Endothelial cell of umbilical vein (primary cell): Measurements from ENCODE around the gene ACOT7. TPM values are rescaled to one million over a fixed set of nuclear protein-coding genes. Genes with fewer than 3 reads are reported as not detected.

Source experiments
- BruUV-seq: library from RNA; stranded (reverse); fragments of 400-500 nt; replicated peaks from 2 replicates; lab custom pipeline; 2021; lab: Mats Ljungman, UMichigan
- CTCF ChIA-PET: fragments of 300-600, 350-600 bp; sonication (Branson Sonifier 250); formaldehyde crosslinking; loops from one replicate; lab custom pipeline; 2021; ENCODE audit warnings: antibody characterized with exemption, inconsistent platforms; lab: Charles Lee
- POLR2A ChIA-PET: fragments of 300-600, 350-600 bp; sonication (Branson Sonifier 250); formaldehyde crosslinking; loops from one replicate; lab custom pipeline; 2021; ENCODE audit warnings: antibody characterized with exemption, inconsistent platforms; lab: Charles Lee
- DNase-seq: peaks from one replicate; pipeline ENCODE4 v3.0.0-alpha.2; 2011; ENCODE audit warnings: low read depth, low spot score
- FAIRE-seq: peaks from 2 replicates; lab custom pipeline; 2011; peaks lifted over from hg19 to GRCh38; lab: Jason Lieb, UNC
- H2AFZ ChIP-seq: 2 replicates; pipeline ENCODE4 v1.6.0; 2012; ENCODE audit warnings: low read depth, low read length, control low read depth, inconsistent platforms
- H3K27ac ChIP-seq: 2 replicates; pipeline ENCODE4 v1.5.1; 2011; ENCODE audit warnings: low read depth, mild to moderate bottlenecking, control low read depth, low read length, moderate library complexity; ENCODE audit not compliant: insufficient read depth
- H3K27me3 ChIP-seq, 2 experiments: 2 replicates each; pipeline versions ENCODE4 v1.6.0 to v1.6.1; 2011; ENCODE audit warnings: low read length in 2 of 2, mixed read lengths in 1 of 2; ENCODE audit not compliant: control insufficient read depth in 2 of 2, insufficient read depth in 2 of 2
- H3K36me3 ChIP-seq, 2 experiments: 2 replicates in 1 of 2; 3 replicates in 1 of 2; pipeline ENCODE4 v1.5.1; 2011; ENCODE audit warnings: low read length in 2 of 2, mild to moderate bottlenecking in 1 of 2, moderate library complexity in 1 of 2; ENCODE audit not compliant: control insufficient read depth in 2 of 2, insufficient read depth in 2 of 2; ENCODE audit errors: extremely low read depth in 1 of 2
- H3K4me1 ChIP-seq: 3 replicates; pipeline ENCODE4 v1.5.1; 2011; ENCODE audit warnings: mild to moderate bottlenecking, low read length; ENCODE audit not compliant: control insufficient read depth, insufficient read depth; ENCODE audit errors: extremely low read depth
- H3K4me2 ChIP-seq: 2 replicates; pipeline ENCODE4 v1.6.1; 2011; ENCODE audit warnings: low read length, control low read depth, mixed read lengths; ENCODE audit not compliant: insufficient read depth
- H3K4me3 ChIP-seq, 3 experiments: fragments of 200-600 bp in 1 of 3; sonication (generic), shearing (Covaris generic) in 1 of 3; replicated peaks in 1 of 3; 2 replicates each; pipeline ENCODE4 v1.5.1; 2011 to 2016; ENCODE audit warnings: control low read depth in 3 of 3, low read length in 3 of 3, mild to moderate bottlenecking in 2 of 3, inconsistent platforms in 1 of 3, low read depth in 1 of 3, moderate library complexity in 1 of 3; ENCODE audit not compliant: insufficient read depth in 1 of 3
- H3K79me2 ChIP-seq: 2 replicates; pipeline ENCODE4 v1.6.0; 2012; ENCODE audit warnings: low read length, inconsistent platforms; ENCODE audit not compliant: control insufficient read depth, insufficient read depth
- H3K9ac ChIP-seq: replicated peaks from 2 replicates; pipeline ENCODE3; 2011; ENCODE audit warnings: low read length, control low read depth; ENCODE audit not compliant: insufficient read depth; ENCODE audit errors: extremely low read depth
- H3K9me1 ChIP-seq: replicated peaks from 3 replicates; pipeline ENCODE4 v1.6.0; 2011; ENCODE audit warnings: mild to moderate bottlenecking, low read length; ENCODE audit not compliant: control insufficient read depth, insufficient read depth; ENCODE audit errors: extremely low read depth
- H3K9me3 ChIP-seq: replicated peaks from 2 replicates; pipeline ENCODE4 v1.5.1; 2012; ENCODE audit warnings: low read length, inconsistent platforms; ENCODE audit not compliant: control insufficient read depth, insufficient read depth
- H4K20me1 ChIP-seq: replicated peaks from 2 replicates; pipeline ENCODE3; 2011; ENCODE audit warnings: mild to moderate bottlenecking, low read length; ENCODE audit not compliant: control insufficient read depth, insufficient read depth; ENCODE audit errors: extremely low read depth
- EZH2 ChIP-seq: IDR thresholded peaks from 2 replicates; pipeline ENCODE4 v1.6.1; 2012; ENCODE audit warnings: borderline replicate concordance, low read depth, mild to moderate bottlenecking, moderate library complexity, low read length, inconsistent platforms; ENCODE audit not compliant: severe bottlenecking
- FOS ChIP-seq: IDR thresholded peaks from 2 replicates; pipeline ENCODE4 v1.6.1; 2011; ENCODE audit warnings: mild to moderate bottlenecking, low read length, moderate library complexity, borderline replicate concordance; ENCODE audit not compliant: insufficient read depth
- GATA2 ChIP-seq: IDR thresholded peaks from 2 replicates; pipeline ENCODE4 v1.7.0; 2011; ENCODE audit warnings: low read depth, mild to moderate bottlenecking, moderate library complexity, mixed read lengths, low read length; ENCODE audit not compliant: insufficient read length, insufficient read depth
- JUN ChIP-seq: IDR thresholded peaks from 2 replicates; pipeline ENCODE4 v1.6.1; 2011; ENCODE audit warnings: borderline replicate concordance, low read depth; ENCODE audit not compliant: insufficient read length, insufficient read depth
- MAX ChIP-seq: IDR thresholded peaks from 2 replicates; pipeline ENCODE4 v1.6.1; 2011; ENCODE audit not compliant: insufficient read depth, insufficient read length
- MYC ChIP-seq: IDR thresholded peaks from one replicate; pipeline ENCODE4 v1.6.1; 2011; ENCODE audit warnings: mild to moderate bottlenecking, low read depth, low read length
- POLR2A ChIP-seq: IDR thresholded peaks from 2 replicates; pipeline ENCODE4 v1.6.1; 2012; ENCODE audit warnings: low read depth, mild to moderate bottlenecking, control low read depth, low read length
- POLR2AphosphoS5 ChIP-seq: IDR thresholded peaks from 2 replicates; pipeline ENCODE4 v1.6.1; 2012; ENCODE audit warnings: low read depth, mild to moderate bottlenecking, control low read depth, low read length, moderate library complexity; ENCODE audit not compliant: insufficient read depth
- dilution Hi-C: fragments of 300-500 bp; cut with MboI; formaldehyde crosslinking; loops from one replicate; pipeline ENCODE4 v1.15.0; 2019; ENCODE audit warnings: low sequenced_read_pairs; ENCODE audit not compliant: extremely low pct_ligation_motif_present
- intact Hi-C: fragments of 100-400 bp; cut with micrococcal nuclease; formaldehyde crosslinking; loops from one replicate; pipeline ENCODE4 v1.10.0; 2022
- polyA plus RNA-seq, 4 experiments: library from polyadenylated mRNA; depleted of rRNA in 3 of 4; stranded (reverse) in 3 of 4; unstranded in 1 of 4; fragments of >200 nt; gene quantifications; 2 replicates each; pipeline versions ENCODE4 v1.2.1 to v1.2.3, GENCODE V29; 2011 to 2012; ENCODE audit warnings: missing spikeins in 1 of 4
- total RNA-seq: library from RNA; stranded (reverse); gene quantifications from 2 replicates; pipeline ENCODE4 v1.2.3, GENCODE V29; 2021
- TF ChIP-seq, protein P1 (sequence below), 2 donors: IDR thresholded peaks; 1 replicate in 1 of 2; 2 replicates in 1 of 2; pipeline ENCODE4 v1.5.1; 2011; ENCODE audit warnings: low read length in 2 of 2, mild to moderate bottlenecking in 2 of 2, moderate library complexity in 2 of 2, control low read depth in 1 of 2, inconsistent platforms in 1 of 2, low read depth in 1 of 2; ENCODE audit not compliant: insufficient read depth in 1 of 2; ENCODE audit errors: extremely low read depth in 1 of 2

Gene ACOT7
- total and polyA plus RNA-seq, 2 donors (not counting 3 experiments of a cell fraction or from before 2014, with no cell fraction given): 69.4 to 105 TPM

DNA sequence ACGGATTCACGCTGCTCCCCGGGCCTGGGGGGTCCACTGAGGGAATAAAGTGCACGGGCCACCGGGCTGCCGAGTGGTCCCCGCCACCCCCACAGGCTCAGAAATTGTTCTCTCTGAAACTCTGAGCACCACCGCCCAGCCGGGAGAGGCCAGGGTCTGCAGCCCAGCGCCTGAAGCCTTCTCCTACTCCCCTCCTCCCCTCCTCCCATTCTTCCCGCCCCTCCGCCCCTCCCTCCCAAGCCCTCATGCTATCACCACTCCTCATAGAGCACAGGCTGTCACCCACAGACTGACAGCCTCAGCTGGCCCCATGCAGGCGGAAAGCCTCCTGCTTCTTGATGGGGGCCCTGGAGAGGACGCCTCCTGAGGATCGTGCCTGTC, 132.0 kb downstream of the ACOT7 start:
- H3K36me3 ChIP-seq: no peaks in the 10 kb centered on the region
- ChIA-PET CTCF (interaction anchor here (0.9 to 3.6 kb wide), 3 partner anchors 14 to 17 kb away, joined by 3 to 13 read pairs (median 3); no protein-coding TSS in a partner anchor), POLR2A (no interaction called here)
- dilution Hi-C loops (no loop called here), intact Hi-C loops (loop anchor here (5.0 kb wide), 2 partner anchors 81 to 161 kb away; partner anchors contain the start of gene ESPN)
- H3K9ac ChIP-seq: no peak overlapping the region
- peak overlapping the region; percentile 63 for H2AFZ ChIP-seq
- no peaks in the 10 kb centered on the region for H4K20me1 ChIP-seq
- H3K4me2 ChIP-seq: peak overlapping the region; percentile 38
- BruUV-seq: no TSS peak
- DNase-seq (no peak), FAIRE-seq (no peak)
- H3K9me3 ChIP-seq: no peaks in the 10 kb centered on the region
- H3K9me1 ChIP-seq: no peaks in the 10 kb centered on the region
- no peaks in the 10 kb centered on the region for H3K79me2 ChIP-seq
- TF ChIP-seq EZH2 (no peak), POLR2A (no peak), FOS (no peak), POLR2AphosphoS5 (no peak), GATA2 (no peak), JUN (no peak), MYC (no peak), MAX (no peak)
- TF ChIP-seq, protein P1, sequence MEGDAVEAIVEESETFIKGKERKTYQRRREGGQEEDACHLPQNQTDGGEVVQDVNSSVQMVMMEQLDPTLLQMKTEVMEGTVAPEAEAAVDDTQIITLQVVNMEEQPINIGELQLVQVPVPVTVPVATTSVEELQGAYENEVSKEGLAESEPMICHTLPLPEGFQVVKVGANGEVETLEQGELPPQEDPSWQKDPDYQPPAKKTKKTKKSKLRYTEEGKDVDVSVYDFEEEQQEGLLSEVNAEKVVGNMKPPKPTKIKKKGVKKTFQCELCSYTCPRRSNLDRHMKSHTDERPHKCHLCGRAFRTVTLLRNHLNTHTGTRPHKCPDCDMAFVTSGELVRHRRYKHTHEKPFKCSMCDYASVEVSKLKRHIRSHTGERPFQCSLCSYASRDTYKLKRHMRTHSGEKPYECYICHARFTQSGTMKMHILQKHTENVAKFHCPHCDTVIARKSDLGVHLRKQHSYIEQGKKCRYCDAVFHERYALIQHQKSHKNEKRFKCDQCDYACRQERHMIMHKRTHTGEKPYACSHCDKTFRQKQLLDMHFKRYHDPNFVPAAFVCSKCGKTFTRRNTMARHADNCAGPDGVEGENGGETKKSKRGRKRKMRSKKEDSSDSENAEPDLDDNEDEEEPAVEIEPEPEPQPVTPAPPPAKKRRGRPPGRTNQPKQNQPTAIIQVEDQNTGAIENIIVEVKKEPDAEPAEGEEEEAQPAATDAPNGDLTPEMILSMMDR (IDR thresholded peaks at IDR 0.05; ENCODE audit: extremely low read depth in 1 of 2, insufficient read depth in 1 of 2, low read depth in 1 of 2, low read length in 2 of 2): no peak
- H3K27me3 ChIP-seq: no peaks in the 10 kb centered on the region
- H3K27ac ChIP-seq: no peak overlapping the region
- H3K4me3 ChIP-seq: peak overlapping the region in 1 of 3 experiments; percentile 24
- no peaks in the 10 kb centered on the region for H3K4me1 ChIP-seq
